ENCODE measurements around the gene CERS6. TPM values are rescaled to one million over a fixed set of nuclear protein-coding genes. Genes with fewer than 3 reads are reported as not detected.
"Not testable (repeated sequence)": the region's sequence is repeated elsewhere in the genome, so short reads cannot be mapped to it uniquely, and the experiment has no call there.

CERS6 gene
- total RNA-seq (10 to 100 TPM; 18.8 to 25.8 TPM), polyA plus RNA-seq (1 to 10 TPM; 4.3 to 8.5 TPM)
- long read RNA-seq, donor 1, full-length matches to known transcripts: 7 of 7 reads
- long read RNA-seq, donor 1, partial matches to known transcripts: 0 of 7 reads
- long read RNA-seq, donor 1, other reads (novel, unspliced or antisense): 0 of 7 reads
- long read RNA-seq, donor 2, full-length matches to known transcripts: 2 of 2 reads
- long read RNA-seq, donor 2, partial matches to known transcripts: 0 of 2 reads
- long read RNA-seq, donor 2, other reads (novel, unspliced or antisense): 0 of 2 reads
- long read RNA-seq, donor 3, full-length matches to known transcripts: 4 of 4 reads
- long read RNA-seq, donor 3, partial matches to known transcripts: 0 of 4 reads
- long read RNA-seq, donor 3, other reads (novel, unspliced or antisense): 0 of 4 reads
- long read RNA-seq, donor 4, full-length matches to known transcripts: 2 of 2 reads
- long read RNA-seq, donor 4, partial matches to known transcripts: 0 of 2 reads
- long read RNA-seq, donor 4, other reads (novel, unspliced or antisense): 0 of 2 reads
- long read RNA-seq, donor 5, full-length matches to known transcripts: 3 of 9 reads
- long read RNA-seq, donor 5, partial matches to known transcripts: 6 of 9 reads
- long read RNA-seq, donor 5, other reads (novel, unspliced or antisense): 0 of 9 reads

GRCh38 chr2:168455645-168456520 is at the start of gene CERS6:
Gene CERS6 (plus strand): TSS chr2:168456272. CDS start chr2:168456449, 177 bp downstream.
- peak; percentile 95 to 97 (median 95) for DNase-seq
- Histone ChIP-seq H3K36me3 (ENCODE audit: control insufficient read depth in 4 of 4, insufficient read depth in 4 of 4, low read length in 4 of 4) (no peaks in the 10 kb centered on the region), H3K9me3 (ENCODE audit: control insufficient read depth in 4 of 4, insufficient read depth in 3 of 4, low read length in 3 of 4) (no peaks in the 10 kb centered on the region), H3K27ac (ENCODE audit: low read depth in 1 of 2, low read length in 1 of 2) (peak within 1 kb of the TSS; percentile 88 to 95), H3K4me3 (peak within 1 kb of the TSS; percentile 85), H3K4me1 (ENCODE audit: control insufficient read depth in 5 of 5, insufficient read depth in 5 of 5, low read length in 5 of 5) (peaks cover 0 to 23% (median 7%) of the 10 kb centered on the region in 5 donors), H3K9ac (ENCODE audit: insufficient read depth in 1 of 2, low read length in 2 of 2) (peak within 1 kb of the TSS; percentile 57 to 67), H3K27me3 (ENCODE audit: control insufficient read depth in 3 of 3, insufficient read depth in 3 of 3, low read length in 2 of 3) (no peaks in the 10 kb centered on the region)
- TF ChIP-seq CTCF (IDR thresholded peaks at IDR 0.05; ENCODE audit: control extremely low read depth, extremely low read depth): no peak
- ATAC-seq (ENCODE audit: insufficient read depth, low FRiP score): peak; percentile 98
- 1% methylated on average over 55 to 72 of the region's 72 CpGs for WGBS, 2 donors

GRCh38 chr2:168412301-168412700 is 43.8 kb upstream of the CERS6 start:
- H3K27ac ChIP-seq (ENCODE audit: low read depth in 1 of 2, low read length in 1 of 2); H3K9ac ChIP-seq (ENCODE audit: insufficient read depth in 1 of 2, low read length in 2 of 2); H3K4me1 ChIP-seq (ENCODE audit: control insufficient read depth in 5 of 5, insufficient read depth in 5 of 5, low read length in 5 of 5); H3K27me3 ChIP-seq (ENCODE audit: control insufficient read depth in 3 of 3, insufficient read depth in 3 of 3, low read length in 2 of 3); DNase-seq; ATAC-seq (ENCODE audit: insufficient read depth, low FRiP score); H3K36me3 ChIP-seq (ENCODE audit: control insufficient read depth in 4 of 4, insufficient read depth in 4 of 4, low read length in 4 of 4); H3K9me3 ChIP-seq (ENCODE audit: control insufficient read depth in 4 of 4, insufficient read depth in 3 of 4, low read length in 3 of 4); H3K4me3 ChIP-seq: not testable (repeated sequence)
- 63 to 87% methylated on average over 5 of the region's 5 CpGs for WGBS, 2 donors

- H3K36me3 ChIP-seq (ENCODE audit: control insufficient read depth in 4 of 4, insufficient read depth in 4 of 4, low read length in 4 of 4); ATAC-seq (ENCODE audit: insufficient read depth, low FRiP score); H3K27ac ChIP-seq (ENCODE audit: low read depth in 1 of 2, low read length in 1 of 2); DNase-seq; H3K4me1 ChIP-seq (ENCODE audit: control insufficient read depth in 5 of 5, insufficient read depth in 5 of 5, low read length in 5 of 5); H3K27me3 ChIP-seq (ENCODE audit: control insufficient read depth in 3 of 3, insufficient read depth in 3 of 3, low read length in 2 of 3); H3K9me3 ChIP-seq (ENCODE audit: control insufficient read depth in 4 of 4, insufficient read depth in 3 of 4, low read length in 3 of 4); H3K4me3 ChIP-seq; H3K9ac ChIP-seq (ENCODE audit: insufficient read depth in 1 of 2, low read length in 2 of 2): not testable (repeated sequence)
- 87 to 95% methylated on average over 3 of the region's 3 CpGs for WGBS, 2 donors
Observed at GRCh38 chr2:168413101-168413500, 43.0 kb upstream of the CERS6 start.

DNA sequence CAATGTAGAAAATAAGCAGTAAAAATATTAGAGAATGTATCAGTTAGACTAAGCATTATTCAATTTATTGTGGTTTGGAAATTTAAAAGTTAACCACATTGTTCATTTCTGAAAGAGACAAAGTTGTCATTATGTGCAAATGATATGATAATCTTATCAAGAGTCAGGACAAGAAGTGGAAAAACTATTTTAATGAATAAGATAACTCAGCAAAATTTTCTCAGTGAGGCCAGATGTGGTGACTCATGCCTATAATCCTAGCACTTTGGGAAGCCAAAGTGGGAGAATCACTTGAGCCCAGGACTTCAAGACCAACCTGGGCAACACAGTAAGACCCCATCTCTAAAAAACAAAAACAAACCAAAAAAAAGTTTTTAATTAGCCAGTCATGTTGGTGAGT is 39.5 kb upstream of the CERS6 start:
- Histone ChIP-seq H3K4me3 (no peak overlapping the region), H3K4me1 (ENCODE audit: control insufficient read depth in 5 of 5, insufficient read depth in 5 of 5, low read length in 5 of 5) (no peaks in the 10 kb centered on the region), H3K27me3 (ENCODE audit: control insufficient read depth in 3 of 3, insufficient read depth in 3 of 3, low read length in 2 of 3) (no peaks in the 10 kb centered on the region), H3K36me3 (ENCODE audit: control insufficient read depth in 4 of 4, insufficient read depth in 4 of 4, low read length in 4 of 4) (no peaks in the 10 kb centered on the region), H3K27ac (ENCODE audit: low read depth in 1 of 2, low read length in 1 of 2) (no peak overlapping the region), H3K9ac (ENCODE audit: insufficient read depth in 1 of 2, low read length in 2 of 2) (no peak overlapping the region), H3K9me3 (ENCODE audit: control insufficient read depth in 4 of 4, insufficient read depth in 3 of 4, low read length in 3 of 4) (peaks cover 0 to 2% (median 0%) of the 10 kb centered on the region in 4 donors)
- no peak for TF ChIP-seq CTCF (IDR thresholded peaks at IDR 0.05; ENCODE audit: control extremely low read depth, extremely low read depth)
- ATAC-seq (ENCODE audit: insufficient read depth, low FRiP score) (no peak), DNase-seq (no peak)

Measured in lung (tissue), 16 donors.